ENCODE measurements around the gene CLIC1.

- no peak for TF ChIP-seq POLR2A (IDR thresholded peaks at IDR 0.05)
- TF ChIP-seq, protein P1, sequence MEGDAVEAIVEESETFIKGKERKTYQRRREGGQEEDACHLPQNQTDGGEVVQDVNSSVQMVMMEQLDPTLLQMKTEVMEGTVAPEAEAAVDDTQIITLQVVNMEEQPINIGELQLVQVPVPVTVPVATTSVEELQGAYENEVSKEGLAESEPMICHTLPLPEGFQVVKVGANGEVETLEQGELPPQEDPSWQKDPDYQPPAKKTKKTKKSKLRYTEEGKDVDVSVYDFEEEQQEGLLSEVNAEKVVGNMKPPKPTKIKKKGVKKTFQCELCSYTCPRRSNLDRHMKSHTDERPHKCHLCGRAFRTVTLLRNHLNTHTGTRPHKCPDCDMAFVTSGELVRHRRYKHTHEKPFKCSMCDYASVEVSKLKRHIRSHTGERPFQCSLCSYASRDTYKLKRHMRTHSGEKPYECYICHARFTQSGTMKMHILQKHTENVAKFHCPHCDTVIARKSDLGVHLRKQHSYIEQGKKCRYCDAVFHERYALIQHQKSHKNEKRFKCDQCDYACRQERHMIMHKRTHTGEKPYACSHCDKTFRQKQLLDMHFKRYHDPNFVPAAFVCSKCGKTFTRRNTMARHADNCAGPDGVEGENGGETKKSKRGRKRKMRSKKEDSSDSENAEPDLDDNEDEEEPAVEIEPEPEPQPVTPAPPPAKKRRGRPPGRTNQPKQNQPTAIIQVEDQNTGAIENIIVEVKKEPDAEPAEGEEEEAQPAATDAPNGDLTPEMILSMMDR (IDR thresholded peaks at IDR 0.05) = no peak
Measured at GRCh38 chr6:31705931-31706330, 30.4 kb downstream of the CLIC1 start.
